HepG2 (cell line): ENCODE measurements around the gene NIFK. TPM values are rescaled to one million over a fixed set of nuclear protein-coding genes. Genes with fewer than 3 reads are reported as not detected.

ENCODE experiments used
- AHR ChIP-seq: IDR thresholded peaks from 2 replicates; pipeline ENCODE4 v1.6.1; 2018; ENCODE audit warnings: missing genetic modification reagents, missing compliant biosample characterization
- ATF1 ChIP-seq: IDR thresholded peaks from 2 replicates; pipeline ENCODE4 v1.6.1; 2016; ENCODE audit warnings: mild to moderate bottlenecking, control low read depth
- CEBPB ChIP-seq: IDR thresholded peaks from 2 replicates; pipeline ENCODE4 v1.6.1; 2011; ENCODE audit warnings: low read depth, low read length, improper control_type of control experiment, borderline replicate concordance
- CEBPG ChIP-seq: IDR thresholded peaks from 2 replicates; pipeline ENCODE4 v1.6.1; 2016
- FOXK2 ChIP-seq: fragments of 450-650 bp; IDR thresholded peaks from 2 replicates; pipeline ENCODE4 v1.6.1; 2016
- HDAC1 ChIP-seq: sonication (generic); formaldehyde crosslinking; IDR thresholded peaks from 2 replicates; pipeline ENCODE4 v1.5.1; 2020; ENCODE audit warnings: mild to moderate bottlenecking, missing genetic modification reagents
- NCOA5 ChIP-seq: sonication (generic); formaldehyde crosslinking; IDR thresholded peaks from 2 replicates; pipeline ENCODE4 v1.4.0; 2020; ENCODE audit warnings: missing genetic modification reagents
- ZFP82 ChIP-seq: sonication (generic); formaldehyde crosslinking; IDR thresholded peaks from 2 replicates; pipeline ENCODE4 v1.5.1; 2020; ENCODE audit warnings: mild to moderate bottlenecking, missing genetic modification reagents, borderline replicate concordance
- ZSCAN22 ChIP-seq: sonication (generic); formaldehyde crosslinking; IDR thresholded peaks from 2 replicates; pipeline ENCODE4 v1.4.0; 2020; ENCODE audit warnings: mild to moderate bottlenecking, missing genetic modification reagents
- polyA plus RNA-seq, 8 experiments: library from polyadenylated mRNA; depleted of rRNA in 3 of 8; stranded (reverse) in 7 of 8; unstranded in 1 of 8; fragments of >200 nt; fragmentation: Illumina TruSeq in 4 of 8; extraction: Trizol in 4 of 8; gene quantifications; 2 replicates each; pipeline versions ENCODE4 v1.2.1 to v1.2.3, GENCODE V29; 2011 to 2016; ENCODE audit warnings: low read depth in 4 of 8, missing spikeins in 1 of 8, mixed read lengths in 1 of 8; ENCODE audit not compliant: insufficient read depth in 1 of 8
- total RNA-seq, 5 experiments: library from RNA; depleted of rRNA; stranded (reverse); fragments of >200 nt; fragmentation: Illumina TruSeq; extraction: Trizol; gene quantifications; 2 replicates each; pipeline ENCODE4 v1.2.3, GENCODE V29; 2016; ENCODE audit warnings: low read depth in 1 of 5
- TF ChIP-seq, protein P1 (sequence below): sonication (generic); formaldehyde crosslinking; IDR thresholded peaks from 2 replicates; pipeline ENCODE4 v1.5.0; 2020; ENCODE audit warnings: mild to moderate bottlenecking, missing genetic modification reagents, borderline replicate concordance
- TF ChIP-seq, protein P2 (sequence below): sonication (generic); formaldehyde crosslinking; IDR thresholded peaks from 2 replicates; pipeline ENCODE4 v1.4.0; 2020; ENCODE audit warnings: missing genetic modification reagents
- TF ChIP-seq, protein P3 (sequence below): IDR thresholded peaks from 2 replicates; pipeline ENCODE4 v1.6.1; 2016; ENCODE audit warnings: mild to moderate bottlenecking, missing biosample characterization, missing genetic modification reagents
- TF ChIP-seq, protein P4 (sequence below): IDR thresholded peaks from 2 replicates; pipeline ENCODE4 v1.6.1; 2016; ENCODE audit warnings: missing compliant biosample characterization, missing genetic modification reagents, borderline replicate concordance
- TF ChIP-seq, protein P5 (sequence below): sonication (generic); formaldehyde crosslinking; conservative IDR thresholded peaks from 2 replicates; pipeline ENCODE4 v1.4.0; 2020; ENCODE audit warnings: missing genetic modification reagents
- TF ChIP-seq, protein P6 (sequence below): IDR thresholded peaks from 2 replicates; pipeline ENCODE4 v1.6.1; 2018; ENCODE audit warnings: missing genetic modification reagents, mild to moderate bottlenecking, missing compliant biosample characterization

NIFK gene
- total and polyA plus RNA-seq, 2 of the 13 experiments (the other 11 are each of a cell fraction or from before 2014, with no cell fraction given) = 19.6 to 105 TPM

DNA sequence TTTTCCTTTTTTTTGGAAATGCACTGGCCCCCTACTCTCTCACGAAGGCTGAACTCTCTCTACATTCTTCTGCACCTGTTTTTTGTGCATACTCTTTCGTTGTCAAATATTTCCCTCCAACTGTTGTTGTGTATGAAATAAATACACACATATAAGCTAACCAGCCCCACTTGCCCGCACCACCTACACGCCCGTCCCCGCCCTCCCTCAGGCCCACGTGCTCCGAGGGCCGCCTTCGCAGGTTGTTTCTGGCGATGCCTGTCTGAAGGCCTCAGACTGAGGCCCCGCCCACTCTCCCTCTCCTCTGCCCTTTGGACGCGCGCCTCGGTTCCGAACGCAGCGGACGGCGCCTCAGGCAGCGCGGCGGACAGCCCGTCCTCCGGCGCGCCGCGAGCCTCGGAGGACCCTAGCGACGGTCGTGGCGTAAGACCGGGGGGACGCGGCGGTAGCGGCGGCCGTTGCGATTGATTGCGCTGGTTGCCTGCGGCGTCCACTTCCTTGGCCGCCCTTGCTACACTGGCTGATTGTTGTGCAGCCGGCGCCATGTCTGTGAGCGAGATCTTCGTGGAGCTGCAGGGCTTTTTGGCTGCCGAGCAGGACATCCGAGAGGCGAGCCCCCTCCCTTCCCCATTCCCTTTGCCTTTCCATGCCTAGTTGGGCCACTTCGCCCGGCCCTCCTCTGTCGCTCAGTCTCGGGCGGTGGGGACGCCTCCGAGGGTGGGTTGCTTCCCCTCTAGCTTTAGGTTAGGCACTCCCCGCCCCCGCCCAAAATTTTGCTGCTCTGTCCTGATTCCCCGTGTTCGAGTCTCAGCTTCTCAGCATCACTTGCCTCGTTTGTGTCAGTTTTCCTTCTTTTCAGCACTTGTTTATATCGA, 18.8 kb upstream of the NIFK start, which contains the start of gene TSN (continued):
- TF ChIP-seq, protein P1, sequence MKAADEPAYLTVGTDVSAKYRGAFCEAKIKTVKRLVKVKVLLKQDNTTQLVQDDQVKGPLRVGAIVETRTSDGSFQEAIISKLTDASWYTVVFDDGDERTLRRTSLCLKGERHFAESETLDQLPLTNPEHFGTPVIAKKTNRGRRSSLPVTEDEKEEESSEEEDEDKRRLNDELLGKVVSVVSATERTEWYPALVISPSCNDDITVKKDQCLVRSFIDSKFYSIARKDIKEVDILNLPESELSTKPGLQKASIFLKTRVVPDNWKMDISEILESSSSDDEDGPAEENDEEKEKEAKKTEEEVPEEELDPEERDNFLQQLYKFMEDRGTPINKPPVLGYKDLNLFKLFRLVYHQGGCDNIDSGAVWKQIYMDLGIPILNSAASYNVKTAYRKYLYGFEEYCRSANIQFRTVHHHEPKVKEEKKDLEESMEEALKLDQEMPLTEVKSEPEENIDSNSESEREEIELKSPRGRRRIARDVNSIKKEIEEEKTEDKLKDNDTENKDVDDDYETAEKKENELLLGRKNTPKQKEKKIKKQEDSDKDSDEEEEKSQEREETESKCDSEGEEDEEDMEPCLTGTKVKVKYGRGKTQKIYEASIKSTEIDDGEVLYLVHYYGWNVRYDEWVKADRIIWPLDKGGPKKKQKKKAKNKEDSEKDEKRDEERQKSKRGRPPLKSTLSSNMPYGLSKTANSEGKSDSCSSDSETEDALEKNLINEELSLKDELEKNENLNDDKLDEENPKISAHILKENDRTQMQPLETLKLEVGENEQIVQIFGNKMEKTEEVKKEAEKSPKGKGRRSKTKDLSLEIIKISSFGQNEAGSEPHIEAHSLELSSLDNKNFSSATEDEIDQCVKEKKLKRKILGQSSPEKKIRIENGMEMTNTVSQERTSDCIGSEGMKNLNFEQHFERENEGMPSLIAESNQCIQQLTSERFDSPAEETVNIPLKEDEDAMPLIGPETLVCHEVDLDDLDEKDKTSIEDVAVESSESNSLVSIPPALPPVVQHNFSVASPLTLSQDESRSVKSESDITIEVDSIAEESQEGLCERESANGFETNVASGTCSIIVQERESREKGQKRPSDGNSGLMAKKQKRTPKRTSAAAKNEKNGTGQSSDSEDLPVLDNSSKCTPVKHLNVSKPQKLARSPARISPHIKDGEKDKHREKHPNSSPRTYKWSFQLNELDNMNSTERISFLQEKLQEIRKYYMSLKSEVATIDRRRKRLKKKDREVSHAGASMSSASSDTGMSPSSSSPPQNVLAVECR (CRISPR knock-in tag) = peak; percentile 100
- TF ChIP-seq, protein P2, sequence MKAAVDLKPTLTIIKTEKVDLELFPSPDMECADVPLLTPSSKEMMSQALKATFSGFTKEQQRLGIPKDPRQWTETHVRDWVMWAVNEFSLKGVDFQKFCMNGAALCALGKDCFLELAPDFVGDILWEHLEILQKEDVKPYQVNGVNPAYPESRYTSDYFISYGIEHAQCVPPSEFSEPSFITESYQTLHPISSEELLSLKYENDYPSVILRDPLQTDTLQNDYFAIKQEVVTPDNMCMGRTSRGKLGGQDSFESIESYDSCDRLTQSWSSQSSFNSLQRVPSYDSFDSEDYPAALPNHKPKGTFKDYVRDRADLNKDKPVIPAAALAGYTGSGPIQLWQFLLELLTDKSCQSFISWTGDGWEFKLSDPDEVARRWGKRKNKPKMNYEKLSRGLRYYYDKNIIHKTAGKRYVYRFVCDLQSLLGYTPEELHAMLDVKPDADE = peak; percentile 33; the same call in 1 of the 2 replicates
- peak; percentile 88 for TF ChIP-seq CEBPG (CRISPR knock-in tag)
- peak; percentile 75 for TF ChIP-seq FOXK2
- peak; percentile 100 for TF ChIP-seq HDAC1 (CRISPR knock-in tag)
- TF ChIP-seq ZSCAN22 = no peak
- TF ChIP-seq, protein P3, sequence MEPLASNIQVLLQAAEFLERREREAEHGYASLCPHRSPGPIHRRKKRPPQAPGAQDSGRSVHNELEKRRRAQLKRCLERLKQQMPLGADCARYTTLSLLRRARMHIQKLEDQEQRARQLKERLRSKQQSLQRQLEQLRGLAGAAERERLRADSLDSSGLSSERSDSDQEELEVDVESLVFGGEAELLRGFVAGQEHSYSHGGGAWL (CRISPR knock-in tag) = peak; percentile 97
- TF ChIP-seq ZFP82 (CRISPR knock-in tag) = no peak; the same call in 1 of the 2 replicates
- TF ChIP-seq ATF1 (CRISPR knock-in tag) = 0 out of 2 replicates have a peak, but pooled peaks have one; percentile 34
- TF ChIP-seq CEBPB = peak; percentile 76; the same call in 1 of the 2 replicates
- TF ChIP-seq, protein P4, sequence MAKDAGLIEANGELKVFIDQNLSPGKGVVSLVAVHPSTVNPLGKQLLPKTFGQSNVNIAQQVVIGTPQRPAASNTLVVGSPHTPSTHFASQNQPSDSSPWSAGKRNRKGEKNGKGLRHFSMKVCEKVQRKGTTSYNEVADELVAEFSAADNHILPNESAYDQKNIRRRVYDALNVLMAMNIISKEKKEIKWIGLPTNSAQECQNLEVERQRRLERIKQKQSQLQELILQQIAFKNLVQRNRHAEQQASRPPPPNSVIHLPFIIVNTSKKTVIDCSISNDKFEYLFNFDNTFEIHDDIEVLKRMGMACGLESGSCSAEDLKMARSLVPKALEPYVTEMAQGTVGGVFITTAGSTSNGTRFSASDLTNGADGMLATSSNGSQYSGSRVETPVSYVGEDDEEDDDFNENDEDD = peak; percentile 97
- TF ChIP-seq, protein P5, sequence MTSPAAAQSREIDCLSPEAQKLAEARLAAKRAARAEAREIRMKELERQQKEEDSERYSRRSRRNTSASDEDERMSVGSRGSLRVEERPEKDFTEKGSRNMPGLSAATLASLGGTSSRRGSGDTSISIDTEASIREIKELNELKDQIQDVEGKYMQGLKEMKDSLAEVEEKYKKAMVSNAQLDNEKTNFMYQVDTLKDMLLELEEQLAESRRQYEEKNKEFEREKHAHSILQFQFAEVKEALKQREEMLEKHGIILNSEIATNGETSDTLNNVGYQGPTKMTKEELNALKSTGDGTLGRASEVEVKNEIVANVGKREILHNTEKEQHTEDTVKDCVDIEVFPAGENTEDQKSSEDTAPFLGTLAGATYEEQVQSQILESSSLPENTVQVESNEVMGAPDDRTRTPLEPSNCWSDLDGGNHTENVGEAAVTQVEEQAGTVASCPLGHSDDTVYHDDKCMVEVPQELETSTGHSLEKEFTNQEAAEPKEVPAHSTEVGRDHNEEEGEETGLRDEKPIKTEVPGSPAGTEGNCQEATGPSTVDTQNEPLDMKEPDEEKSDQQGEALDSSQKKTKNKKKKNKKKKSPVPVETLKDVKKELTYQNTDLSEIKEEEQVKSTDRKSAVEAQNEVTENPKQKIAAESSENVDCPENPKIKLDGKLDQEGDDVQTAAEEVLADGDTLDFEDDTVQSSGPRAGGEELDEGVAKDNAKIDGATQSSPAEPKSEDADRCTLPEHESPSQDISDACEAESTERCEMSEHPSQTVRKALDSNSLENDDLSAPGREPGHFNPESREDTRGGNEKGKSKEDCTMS (CRISPR knock-in tag) = 0 out of 2 replicates have a peak, but pooled peaks have one; percentile 25
- no peak for TF ChIP-seq NCOA5 (CRISPR knock-in tag)
- TF ChIP-seq, protein P6, sequence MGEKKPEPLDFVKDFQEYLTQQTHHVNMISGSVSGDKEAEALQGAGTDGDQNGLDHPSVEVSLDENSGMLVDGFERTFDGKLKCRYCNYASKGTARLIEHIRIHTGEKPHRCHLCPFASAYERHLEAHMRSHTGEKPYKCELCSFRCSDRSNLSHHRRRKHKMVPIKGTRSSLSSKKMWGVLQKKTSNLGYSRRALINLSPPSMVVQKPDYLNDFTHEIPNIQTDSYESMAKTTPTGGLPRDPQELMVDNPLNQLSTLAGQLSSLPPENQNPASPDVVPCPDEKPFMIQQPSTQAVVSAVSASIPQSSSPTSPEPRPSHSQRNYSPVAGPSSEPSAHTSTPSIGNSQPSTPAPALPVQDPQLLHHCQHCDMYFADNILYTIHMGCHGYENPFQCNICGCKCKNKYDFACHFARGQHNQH (CRISPR knock-in tag) = peak; percentile 95
- TF ChIP-seq AHR = peak; percentile 98
